NCI-H128 (cell line): ENCODE measurements around the gene UFSP1.
"Not testable (repeated sequence)": the region's sequence is repeated elsewhere in the genome, so short reads cannot be mapped to it uniquely, and the experiment has no call there.

Experiments used
- DNase-seq: peaks from one replicate; lab custom pipeline; 2025; ENCODE audit not compliant: unreplicated experiment; lab: John Stamatoyannopoulos, UW

Gene UFSP1

DNA sequence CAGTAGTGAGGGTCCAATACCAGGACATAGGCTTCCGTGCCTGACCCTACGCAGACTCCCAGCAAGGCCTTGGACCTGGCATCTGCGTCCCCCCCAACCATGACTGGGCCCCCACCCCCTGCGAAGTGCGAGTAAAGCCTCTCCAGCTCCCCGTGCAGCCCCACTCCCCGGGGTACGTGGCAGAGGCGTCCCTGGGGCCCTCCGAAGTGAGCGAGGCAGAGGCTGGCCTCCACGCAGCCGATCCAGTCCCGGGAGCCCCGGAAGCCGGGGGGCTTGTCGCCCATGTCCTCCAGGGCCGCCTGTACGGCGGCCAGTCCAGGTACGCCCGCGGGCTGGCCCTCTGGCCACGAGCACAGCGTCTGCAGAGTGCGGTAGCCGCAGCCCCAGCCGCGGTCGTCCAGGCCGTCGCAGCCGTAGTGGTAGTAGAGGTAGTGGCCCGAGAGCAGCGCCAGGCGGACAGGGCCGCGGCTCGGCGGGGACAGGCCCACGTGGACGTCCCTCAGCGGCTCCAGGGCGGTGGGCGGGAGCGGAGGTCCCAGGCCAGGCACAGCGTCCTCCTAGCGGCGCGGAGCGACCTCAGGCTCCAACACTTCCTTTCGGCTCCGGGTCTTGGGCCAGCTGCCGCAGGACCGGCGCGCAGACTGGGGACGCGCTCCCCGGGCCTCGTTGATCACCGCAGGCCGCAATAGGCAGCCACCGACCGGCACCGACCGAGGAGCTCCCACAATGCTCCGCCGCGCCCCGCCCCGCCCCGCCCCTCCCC lies at the start of gene UFSP1:
Gene UFSP1, minus strand, starts transcription at position 728 of the 763 bp plus-strand sequence. Its CDS starts 444 bp downstream, at position 284.
- no peak for DNase-seq

DNA sequence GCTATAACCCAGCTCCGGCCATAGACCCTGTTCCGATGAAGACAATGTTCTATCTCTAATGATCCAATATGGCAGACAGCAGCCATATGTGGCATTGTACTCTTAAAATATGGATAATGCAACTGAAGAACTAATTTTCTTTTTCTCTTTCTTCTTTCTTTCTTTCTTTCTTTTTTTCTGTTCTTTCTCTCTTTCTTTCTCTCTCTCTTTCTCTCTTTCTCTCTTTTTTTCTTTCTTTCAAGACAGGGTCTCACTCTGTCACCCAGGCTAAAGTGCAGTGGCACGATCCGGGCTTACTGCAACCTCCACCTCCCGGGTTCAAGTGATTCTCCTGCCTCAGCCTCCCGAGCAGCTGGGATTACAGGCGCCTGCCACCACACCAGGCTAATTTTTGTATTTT lies 46.7 kb upstream of the UFSP1 start:
- not testable (repeated sequence) for DNase-seq

DNA sequence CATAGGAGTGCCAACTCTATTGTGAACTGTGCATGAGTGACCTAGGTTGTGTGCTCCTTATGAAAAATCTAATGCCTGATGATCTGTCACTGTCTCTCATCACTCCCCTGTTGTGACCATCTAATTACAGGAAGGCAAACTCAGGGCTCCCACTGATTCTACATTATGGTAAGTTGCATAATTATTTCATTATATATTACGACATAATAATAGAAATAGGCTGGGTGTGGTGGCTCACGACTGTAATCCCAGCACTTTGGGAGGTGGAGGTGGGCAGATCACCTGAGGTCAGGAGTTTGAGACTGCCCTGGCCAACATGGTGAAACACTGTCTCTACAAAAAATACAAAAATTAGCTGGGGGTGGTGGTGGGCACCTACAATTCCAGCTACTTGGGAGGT lies 45.9 kb upstream of the UFSP1 start:
- DNase-seq: not testable (repeated sequence)

DNA sequence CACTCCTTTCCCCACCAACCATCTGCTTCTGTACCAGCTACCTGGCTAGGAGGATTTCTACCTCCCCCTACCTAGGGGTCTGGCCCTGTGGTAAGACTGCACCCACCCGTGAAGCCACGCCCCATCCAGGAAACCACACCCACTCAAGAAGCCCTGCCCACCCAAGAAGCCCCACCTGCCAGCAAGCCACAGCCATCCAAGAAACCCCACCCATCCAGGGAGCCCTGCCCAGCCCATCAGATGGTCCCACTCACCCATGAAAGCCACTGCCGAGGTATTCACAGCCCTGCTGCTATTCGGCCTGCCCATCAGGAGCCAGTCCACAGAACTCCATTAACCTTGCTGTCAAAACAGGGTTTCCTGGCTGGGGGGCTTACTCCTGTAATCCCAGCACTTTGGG lies 44.2 kb upstream of the UFSP1 start:
- no peak for DNase-seq

DNA sequence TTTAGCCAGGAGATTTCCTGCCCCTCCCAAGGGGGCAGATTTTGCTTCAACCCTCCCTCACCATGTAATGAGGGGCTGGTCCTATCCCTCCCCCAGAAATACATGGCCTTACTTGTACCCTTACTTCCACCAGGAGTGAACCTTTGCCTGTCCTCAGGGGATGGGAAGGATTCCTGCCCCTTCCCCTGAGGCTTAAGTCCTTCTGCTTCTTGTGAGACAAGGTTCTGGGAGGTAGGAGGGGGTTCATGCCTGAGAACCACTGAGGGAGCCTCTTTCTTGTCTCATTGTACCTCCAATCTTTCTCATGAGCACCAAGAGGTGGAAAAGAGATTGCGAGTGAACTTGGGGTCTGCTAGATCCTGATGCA lies 40.3 kb upstream of the UFSP1 start:
- no peak for DNase-seq

DNA sequence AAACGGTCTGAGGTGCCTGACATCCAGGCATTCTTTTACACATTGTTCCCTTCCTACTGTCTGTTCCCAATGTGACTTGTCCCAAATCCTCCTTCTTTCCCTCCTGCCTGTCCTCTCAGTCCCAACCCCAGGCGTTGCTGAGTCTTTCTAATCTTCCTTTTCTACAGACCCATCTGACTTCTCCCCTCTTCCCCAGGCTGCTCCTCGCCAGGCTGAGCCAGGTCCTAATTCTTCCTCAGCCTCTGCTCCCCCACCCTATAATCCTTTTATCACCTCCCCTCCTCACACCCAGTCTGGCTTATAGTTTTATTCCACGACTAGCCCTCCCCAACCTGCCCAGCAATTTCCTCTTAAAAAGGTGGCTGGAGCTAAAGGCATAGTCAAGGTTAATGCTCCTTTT lies 34.1 kb upstream of the UFSP1 start:
- not testable (repeated sequence) for DNase-seq

DNA sequence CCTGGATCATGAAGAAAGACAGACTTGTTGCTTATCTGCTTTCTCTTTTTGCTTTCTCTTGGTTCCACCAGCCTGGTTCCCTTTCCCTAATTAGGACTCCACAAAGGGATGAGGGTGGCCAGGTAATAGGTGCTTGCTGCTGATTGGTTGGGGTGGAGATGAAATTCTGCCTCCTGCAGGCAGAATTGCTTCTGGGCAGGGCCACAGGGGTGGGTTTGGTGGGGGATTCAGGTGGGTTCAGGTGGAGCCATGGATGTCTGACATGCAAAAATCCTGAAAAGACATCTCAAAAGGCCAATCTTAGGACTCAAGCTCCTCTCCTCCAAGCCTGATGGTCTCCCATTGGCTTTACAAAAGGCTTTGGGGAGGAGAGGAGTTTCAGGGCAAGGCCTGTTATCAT lies 31.5 kb upstream of the UFSP1 start:
- no peak for DNase-seq

DNA sequence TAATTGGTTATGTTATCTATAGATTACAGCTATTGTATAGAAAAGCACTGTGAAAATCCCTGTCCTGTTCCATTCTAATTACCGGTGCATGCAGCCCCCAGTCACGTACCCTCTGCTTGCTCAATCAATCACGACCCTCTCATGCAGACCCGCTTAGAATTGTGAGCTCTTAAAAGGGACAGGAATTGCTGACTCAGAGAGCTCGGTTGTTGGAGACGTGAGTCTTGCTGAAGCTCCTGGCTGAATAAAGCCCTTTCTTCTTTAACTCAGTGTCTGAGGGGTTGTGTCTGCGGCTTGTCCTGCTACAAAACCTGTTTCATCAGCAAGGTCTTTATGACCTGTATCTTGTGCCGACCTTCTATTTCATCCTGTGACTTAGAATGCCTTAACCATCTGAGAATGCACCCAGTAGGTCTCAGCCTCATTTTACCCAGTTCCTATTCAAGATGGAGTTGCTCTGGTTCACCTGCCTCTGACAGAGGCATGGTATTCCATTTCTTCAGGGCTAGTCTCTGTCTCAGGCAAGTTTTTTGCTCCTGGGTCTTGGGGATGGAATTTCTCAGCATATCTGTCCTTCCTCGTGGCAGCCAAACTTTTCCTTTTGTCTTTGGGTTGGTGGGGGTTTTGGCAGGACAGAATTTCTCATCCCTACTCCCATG lies 30.4 kb upstream of the UFSP1 start:
- DNase-seq: not testable (repeated sequence)

DNA sequence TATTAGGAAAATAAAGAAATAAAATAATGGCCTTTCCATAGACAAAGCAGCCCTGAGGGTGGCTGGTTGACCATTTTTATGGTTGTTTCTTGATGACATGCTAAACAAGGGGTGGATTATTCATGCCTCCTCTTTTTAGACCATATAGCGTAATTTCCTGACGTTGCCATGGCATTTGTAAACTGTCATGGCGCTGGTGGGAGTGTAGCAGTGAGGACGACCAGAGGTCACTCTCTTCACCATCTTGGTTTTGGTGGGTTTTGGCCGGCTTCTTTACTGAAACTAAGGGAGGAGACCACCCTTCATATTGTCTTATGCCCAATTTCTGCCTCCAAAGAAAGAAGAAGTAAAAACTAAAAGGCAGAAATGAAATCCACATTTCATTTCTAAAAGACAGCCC lies 29.8 kb upstream of the UFSP1 start:
- not testable (repeated sequence) for DNase-seq

DNA sequence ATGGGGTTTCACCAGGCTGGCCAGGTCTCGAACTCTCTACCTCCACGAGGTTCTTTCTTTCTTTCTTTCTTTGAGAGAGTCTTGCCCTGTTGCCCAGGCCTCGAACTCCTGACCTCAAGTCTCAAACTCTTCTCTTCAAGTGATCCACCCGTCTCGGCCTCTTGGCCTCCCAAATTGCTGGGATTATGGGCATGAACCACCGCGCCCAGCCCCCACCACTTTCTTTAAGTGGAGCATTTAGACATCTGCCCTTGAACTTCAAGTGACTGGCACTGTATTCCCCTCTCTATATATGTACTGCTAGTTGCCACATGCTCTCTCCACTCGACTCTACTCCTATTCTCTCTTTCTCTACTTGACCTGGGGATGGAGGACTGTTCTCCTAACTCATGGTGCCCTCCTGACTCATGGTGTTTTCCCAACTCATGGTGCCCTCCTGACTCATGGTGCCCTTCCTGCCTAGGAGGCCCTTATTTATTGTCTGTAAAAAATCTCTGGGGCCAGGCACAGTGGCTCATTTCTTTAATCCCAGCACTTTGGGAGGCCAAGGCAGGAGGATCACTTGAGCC lies 25.4 kb upstream of the UFSP1 start:
- no peak for DNase-seq

DNA sequence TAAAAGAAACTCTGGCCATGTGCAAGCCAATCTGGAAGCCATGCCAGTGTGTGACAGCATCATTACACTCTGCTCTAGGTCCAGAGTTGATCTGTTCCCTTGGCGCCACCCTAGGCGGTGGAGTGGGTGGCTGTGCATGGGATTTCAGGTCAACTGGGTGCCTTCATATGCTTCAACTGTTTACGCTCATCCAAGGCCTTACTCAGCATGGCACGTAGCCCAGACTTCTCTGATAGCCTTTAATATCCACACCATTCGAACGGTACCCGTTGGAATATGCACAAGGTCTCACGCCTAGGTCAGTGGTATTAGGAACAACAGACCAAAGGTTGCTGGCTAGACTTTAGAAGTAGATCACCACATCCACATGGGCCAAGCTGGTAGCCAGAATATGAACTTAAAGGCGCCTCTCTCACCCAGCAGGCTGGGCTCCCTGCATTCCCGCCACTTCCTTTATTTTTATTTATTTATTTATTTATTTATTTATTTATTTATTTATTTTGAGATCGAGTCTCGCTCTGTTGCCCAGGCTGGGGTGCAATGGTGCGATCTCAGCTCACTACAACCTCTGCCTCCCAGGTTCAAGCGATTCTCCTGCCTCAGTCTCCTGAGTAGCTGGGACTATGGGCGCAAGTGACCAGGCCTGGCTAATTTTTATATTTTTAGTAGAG lies 24.8 kb upstream of the UFSP1 start:
- no peak for DNase-seq

DNA sequence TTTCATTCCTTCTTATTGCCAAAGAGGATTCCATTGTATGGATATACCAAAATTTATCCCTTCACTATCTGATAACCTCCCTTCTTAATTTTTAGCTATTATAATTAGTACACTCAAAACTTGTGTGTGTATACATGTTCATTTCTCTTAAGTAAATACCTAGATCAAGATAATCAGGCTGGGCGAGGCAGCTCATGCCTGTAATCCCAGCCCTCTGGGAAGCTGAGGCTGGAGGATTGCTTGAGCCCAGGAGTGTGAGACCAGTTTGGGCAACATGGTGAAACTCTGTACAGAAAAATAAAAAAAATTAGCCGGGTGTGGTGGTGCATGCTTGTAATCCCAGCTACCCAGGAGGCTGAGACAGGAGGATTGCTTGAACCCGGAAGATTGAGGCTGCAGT lies 22.0 kb upstream of the UFSP1 start:
- DNase-seq: no peak

DNA sequence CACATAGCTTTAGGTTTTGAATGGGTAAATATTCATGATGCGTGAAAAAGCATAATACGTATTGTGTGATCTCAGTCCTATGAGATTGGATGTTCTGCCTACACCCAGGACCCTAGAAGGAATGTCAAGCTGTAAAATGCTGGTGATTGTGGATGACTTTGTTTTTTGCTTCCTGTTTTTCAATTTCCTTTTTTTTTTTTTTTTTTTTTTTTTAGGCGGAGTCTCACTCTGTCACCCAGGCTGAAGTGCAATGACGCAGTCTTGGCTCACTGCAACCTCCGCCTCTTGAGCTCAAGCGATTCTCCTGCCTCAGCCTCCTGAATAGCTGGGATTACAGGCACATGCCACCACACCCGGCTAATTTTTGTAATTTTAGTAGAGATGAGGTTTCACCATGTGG lies 20.9 kb upstream of the UFSP1 start:
- not testable (repeated sequence) for DNase-seq

DNA sequence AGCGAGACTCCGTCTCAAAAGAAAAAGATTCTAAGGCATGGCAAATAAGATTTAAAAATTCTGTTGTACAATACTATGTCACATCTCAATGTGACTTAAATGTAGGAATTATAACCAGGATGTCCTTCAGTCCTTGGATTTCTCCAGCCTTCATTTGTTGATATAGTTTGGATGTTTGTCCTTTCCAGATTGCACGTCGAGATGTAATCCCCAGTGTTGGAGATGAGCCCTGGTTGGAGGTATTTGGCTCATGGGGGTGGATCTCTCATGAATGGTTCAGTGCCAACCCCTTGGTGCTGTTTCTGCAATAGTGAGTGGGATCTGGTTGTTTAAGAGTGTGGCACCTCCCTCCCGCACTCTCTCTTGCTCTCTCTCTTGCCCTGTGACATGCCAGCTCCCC lies 19.0 kb upstream of the UFSP1 start:
- DNase-seq: no peak

DNA sequence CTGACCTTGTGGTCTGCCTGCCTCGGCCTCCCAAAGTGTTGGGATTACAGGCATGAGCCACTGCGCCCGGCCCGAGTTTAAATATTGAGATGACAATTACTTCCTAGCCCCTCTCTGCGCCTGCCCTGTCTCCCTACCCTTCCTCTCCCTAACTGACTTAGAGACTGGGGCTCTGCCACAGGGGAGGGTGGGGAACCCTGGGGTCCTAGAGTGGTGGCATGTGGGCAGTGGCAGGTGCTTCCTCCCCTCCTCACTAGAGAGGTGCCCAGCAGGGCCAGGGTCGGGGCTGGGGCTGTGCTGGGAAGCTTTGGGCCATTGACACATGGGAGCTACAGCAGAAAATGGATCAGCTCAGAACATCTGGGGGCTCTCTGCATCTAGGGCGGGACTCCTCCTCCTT lies 13.1 kb upstream of the UFSP1 start:
- DNase-seq: no peak

DNA sequence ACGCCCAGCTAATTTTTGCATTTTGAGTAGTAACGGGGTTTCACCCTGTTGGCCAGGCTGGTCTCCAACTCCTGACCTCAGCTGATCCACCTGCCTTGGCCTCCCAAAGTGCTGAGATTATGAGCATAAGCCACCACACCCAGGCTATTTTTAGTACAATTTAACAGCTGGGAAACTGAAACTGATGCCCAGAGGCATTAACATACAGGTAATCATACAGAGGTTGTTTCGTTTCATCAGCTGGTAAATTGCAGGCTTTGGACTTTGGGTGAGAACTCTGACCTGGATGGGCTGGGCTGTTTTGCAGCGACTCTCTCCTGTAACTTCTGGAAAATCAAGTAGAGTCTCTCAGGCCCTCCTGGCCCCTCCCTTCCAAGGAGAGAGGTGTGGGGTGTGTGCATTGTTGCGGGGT lies 12.4 kb upstream of the UFSP1 start:
- no peak for DNase-seq

DNA sequence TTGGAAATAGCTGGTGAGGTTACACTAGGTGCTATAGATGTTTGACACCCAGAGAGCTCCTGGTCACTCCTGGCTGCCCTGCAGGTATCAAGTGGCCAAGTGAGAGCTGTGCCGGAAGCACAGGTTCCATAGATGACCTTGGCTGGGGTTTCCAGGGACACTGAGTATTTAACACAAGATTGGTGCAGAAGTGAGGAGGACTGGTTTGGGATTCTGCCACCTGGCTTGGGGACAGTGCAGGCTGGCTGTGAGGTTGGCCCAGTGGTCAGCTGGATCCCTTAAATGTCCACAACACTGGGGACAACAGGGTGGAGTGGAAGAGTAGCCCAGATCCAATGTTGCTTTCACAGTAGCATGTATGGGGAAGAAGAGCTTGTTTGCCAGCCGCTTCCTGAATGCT lies 11.5 kb upstream of the UFSP1 start:
- no peak for DNase-seq

DNA sequence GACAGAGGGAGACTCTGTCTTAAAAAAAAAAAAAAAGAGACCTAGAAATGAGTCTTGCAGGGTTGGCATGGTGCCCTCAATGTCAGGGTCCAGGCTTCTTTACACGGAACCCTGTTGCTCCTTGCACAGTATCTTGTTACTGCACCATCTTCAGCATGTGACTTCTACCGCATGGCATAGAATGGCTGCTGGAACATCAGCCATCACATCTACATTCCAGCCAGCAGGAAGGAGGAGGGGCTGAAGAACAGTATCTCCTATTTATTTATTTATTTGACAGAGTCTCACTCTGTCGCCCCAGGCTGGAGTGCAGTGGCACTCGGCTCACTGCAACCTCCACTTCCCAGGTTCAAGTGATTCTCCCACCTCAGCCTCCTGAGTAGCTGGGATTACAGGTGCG lies 9.9 kb upstream of the UFSP1 start:
- no peak for DNase-seq

DNA sequence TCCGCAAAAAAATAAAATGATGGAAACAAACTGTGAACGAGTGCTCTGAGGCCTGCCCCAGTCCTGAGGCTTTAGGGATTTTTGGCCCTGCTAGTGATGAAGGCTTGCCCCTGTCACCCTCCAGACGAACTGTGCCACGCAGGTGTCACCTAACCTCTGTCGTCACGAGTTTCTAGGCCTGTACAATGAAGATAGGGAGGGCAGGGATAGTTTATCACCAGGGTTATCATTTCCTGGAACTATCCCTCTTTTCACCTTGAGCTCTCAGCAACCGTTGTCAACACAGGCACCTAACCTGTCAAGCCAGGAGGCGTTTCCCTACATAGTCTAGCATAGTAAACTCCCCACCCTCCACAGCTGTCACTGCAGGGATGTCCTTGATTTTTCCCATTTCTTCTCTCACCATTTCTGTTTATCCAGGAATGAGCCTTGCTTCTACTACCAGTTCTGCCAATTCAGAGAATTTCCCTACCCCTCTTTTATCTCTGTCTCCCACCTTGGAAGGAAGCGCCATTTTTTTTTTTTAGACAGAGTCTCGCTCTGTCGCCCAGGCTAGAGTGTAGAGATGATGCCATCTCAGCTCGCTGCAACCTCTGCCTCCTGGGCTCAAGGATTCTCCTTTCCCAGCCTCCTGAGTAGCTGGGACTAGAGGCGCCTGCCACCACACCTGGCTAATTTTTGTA lies 8.4 kb upstream of the UFSP1 start:
- DNase-seq: no peak

DNA sequence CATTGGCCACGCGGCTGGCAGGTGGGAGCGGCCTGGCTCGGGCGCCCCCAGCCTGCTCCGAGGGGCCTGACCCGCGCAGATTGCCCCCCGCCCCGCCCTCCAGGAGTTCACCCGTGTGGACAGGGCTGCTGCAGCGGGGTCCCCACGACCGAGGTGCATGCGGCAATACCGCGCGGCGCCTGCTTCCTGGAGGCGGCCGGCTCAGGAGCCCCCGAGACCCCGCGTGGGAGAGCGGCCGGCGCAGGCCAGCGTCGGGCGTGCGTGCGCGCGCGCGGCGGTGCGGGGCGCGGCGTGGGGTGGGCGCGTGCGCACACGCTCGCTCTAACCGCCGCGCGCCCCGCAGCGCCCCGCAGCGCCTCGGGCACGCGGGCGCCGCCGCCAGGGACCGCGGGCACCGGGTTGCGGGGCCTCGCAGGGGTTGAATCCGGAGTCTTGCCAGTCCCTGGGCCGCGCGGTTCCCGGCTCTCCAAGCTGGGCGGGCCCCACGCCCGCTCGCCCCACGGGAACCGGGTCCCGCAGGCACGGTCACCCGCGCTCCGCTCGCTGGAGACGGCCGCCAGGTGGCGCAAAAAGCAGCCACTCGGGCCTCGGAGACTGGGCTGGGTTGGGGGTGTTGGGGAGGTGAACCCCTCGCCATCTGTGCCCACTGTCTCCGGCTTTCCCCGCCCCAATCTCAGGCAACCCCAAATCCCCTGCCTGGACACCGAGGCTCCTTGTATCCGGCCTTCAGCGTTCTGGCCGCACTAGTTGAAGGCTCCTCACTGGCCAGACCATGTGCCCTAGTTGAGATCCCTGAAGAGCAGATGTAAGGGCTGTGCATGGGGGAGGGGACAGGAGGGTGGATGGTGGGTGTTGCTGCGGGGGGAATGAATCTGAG lies 7.5 kb upstream of the UFSP1 start:
- DNase-seq: no peak
